Limb (tissue), 2 donors: ENCODE data around the gene TBP.

ENCODE experiments used
- DNase-seq, 2 donors: peaks; one replicate each; pipeline ENCODE4 v3.0.0-alpha.2; 2016; ENCODE audit errors: extremely low spot score in 2 of 2

TBP gene

DNA sequence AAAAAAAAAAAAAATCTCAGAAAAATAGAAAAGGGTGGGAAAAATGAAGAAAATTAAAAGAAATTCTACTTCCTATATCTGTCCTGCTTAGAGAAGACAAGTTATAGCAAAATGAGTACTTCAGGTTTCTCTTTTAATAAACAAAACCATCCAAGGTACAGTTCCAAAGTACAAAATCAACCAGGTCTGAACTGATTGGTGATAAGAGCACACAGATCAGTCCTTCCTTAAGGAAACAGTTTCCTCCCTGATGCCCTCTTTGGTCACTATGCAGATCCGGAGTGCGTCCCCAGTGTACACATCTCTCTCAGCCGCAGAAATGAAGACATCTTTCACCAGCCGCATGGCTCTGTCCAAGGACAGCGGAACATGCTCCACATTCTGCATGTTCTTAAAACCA, 19.2 kb upstream of the TBP start:
- DNase-seq = no peak

DNA sequence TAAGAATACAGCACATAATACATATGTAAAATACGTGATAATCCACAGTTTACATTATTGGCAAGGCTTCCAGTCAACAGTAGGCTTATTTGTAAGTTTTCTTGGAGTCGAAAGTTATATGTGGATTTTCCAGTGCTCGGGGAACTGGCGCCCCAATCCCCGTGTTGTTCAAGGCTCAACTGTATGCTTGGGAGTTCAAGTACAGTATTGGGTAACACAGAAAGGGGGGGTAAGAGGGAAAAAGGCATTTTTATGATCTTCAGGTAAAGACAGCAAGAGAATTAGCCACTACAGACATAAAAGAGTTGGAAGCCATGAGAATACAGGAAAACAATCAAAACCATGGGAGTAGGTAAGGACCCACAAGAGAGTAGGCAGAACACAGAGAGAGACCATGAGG, 17.5 kb upstream of the TBP start:
- no peak for DNase-seq

GRCh38 chr6:170537329-170537728, 16.8 kb upstream of the TBP start:
- DNase-seq = no peak

DNA sequence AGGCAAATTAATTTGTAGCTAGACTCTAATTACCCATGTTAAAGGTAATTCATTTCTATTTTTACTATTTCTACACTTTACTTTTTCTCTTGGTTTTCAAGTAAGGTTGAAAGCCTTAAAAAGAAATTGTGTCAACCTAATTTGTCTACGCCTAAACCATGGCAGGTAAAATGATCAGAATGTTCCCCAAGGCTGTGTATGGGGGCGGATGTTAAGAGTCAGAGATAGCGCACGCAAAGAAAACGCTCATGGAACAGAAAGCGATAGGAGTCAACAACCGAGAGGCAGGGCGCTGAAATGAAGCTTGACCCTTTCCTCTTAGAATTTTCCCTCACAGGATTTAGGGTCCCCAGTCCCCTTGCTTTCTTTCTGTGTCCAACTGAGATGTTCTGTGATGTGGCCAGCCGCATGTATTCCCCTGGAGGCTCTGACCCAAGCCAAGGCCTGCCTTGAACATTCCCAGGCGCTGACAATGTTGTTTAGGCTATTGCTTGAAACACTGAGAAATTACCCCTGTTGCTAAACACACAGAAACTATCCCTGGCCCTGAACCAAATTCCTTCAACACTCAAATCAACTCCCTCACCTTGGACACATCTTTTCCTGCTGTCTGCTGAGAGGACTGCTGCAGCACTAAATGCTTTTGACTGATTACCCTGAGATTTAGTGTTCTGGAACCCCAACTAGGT, 12.0 kb upstream of the TBP start:
- DNase-seq = no peak

GRCh38 chr6:170545405-170545804, 8.8 kb upstream of the TBP start:
- DNase-seq = no peak

GRCh38 chr6:170552765-170553533, 1.2 kb upstream of the TBP start, which contains the start of gene PSMB1:
Gene PSMB1, minus strand, starts transcription at chr6:170553307. Its CDS starts 65 bp downstream, at chr6:170553242.
- DNase-seq = peak; percentile 92 to 96

GRCh38 chr6:170553534-170554012, 596 bp upstream of the TBP start:
- DNase-seq = peak in 1 of 2 donors; percentile 44

- no peak for DNase-seq
These were observed 598 bp downstream of the TBP start for GRCh38 chr6:170554796-170555137.

- no peak for DNase-seq
These were observed 1.1 kb downstream of the TBP start for GRCh38 chr6:170555305-170555704.

- no peak for DNase-seq
These were observed 7.4 kb downstream of the TBP start for GRCh38 chr6:170561555-170561954.

- DNase-seq = no peak
These were observed 10.9 kb downstream of the TBP start for GRCh38 chr6:170564936-170565530.

DNA sequence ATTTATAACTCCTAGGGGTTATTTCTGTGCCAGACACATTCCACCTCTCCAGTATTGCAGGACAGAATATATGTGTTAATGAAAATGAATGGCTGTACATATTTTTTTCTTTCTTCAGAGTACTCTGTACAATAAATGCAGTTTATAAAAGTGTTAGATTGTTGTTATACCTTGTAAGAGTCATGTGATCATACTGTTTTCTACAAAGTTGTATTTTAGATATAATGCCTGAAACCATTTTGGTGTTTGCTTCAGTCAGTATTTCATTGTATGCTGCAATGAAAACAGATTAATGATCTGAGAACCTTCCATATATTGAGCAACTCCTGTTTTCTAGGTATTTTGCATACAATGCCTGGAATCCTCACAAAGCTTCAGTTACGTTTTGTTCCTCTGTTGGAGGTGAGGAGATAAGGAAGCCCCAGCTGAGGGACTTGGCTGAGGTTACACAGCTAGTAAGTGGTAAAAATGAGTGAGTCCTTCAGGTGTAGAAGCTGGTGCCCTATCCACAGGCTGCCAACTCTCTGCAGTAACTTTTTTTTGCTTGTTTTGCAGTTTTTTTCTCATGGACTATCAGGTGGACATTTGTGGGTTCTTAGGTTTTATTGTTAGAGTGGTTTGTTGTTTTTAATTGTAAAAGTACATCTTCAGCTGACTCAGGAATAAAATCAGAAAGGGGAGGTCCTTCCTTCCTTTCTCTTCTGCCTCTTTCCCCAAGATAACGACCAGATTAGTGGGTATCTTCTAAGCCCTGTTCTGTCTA, 18.7 kb downstream of the TBP start:
- no peak for DNase-seq

- no peak for DNase-seq
These were observed 21.1 kb downstream of the TBP start for GRCh38 chr6:170575250-170575649.

- no peak for DNase-seq
These were observed 24.7 kb downstream of the TBP start for GRCh38 chr6:170578909-170579308.

- DNase-seq = no peak
These were observed 29.6 kb downstream of the TBP start for GRCh38 chr6:170583756-170584180.

DNA sequence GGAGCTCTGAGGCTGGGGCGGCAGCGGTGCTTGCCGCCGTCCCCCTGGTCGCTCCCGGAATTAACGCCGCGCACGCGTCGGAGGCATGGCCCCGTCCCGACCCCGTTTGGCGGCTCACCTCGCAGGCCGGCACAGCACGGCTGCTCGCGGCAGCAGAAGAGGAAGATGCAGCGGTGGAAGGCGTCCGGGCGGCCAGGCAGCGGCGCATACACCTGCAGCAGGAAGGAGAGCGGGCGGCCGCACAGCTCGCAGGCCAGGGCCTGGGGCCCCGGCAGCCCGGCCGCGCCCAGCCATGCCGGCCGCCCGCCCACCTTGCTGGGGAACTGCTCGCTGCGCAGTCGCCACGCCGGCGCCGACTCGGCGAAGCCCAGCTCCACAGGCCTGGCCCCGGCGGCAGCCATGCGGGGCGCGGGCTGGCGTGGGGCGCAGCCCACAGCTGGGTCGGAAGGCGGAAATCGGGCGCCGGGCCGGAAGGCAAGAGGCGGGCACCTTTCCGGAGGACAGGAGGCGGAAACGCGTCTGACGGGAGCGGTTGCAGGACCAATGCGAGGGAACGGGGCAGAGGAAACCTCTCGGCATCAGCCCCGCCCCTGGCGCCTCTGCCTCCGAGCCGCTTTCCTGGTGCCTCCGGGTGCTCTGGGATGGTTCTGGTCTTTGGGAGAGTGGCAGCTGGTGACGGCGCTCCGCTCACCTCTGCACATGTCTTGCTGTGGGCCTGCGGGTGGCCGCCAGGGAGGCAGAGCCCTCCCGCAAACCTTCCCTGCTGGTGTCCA, 30.2 kb downstream of the TBP start, which contains the start of gene PDCD2:
TSS of gene PDCD2 (minus strand) at position 457 of the 773 bp plus-strand sequence. CDS start at position 401, 56 bp downstream.
- DNase-seq = peak; percentile 91 to 94

GRCh38 chr6:170584954-170585498, 30.9 kb downstream of the TBP start:
- no peak for DNase-seq

- no peak for DNase-seq
These were observed 36.6 kb downstream of the TBP start for GRCh38 chr6:170590725-170591124.

- DNase-seq = no peak
These were observed 42.3 kb downstream of the TBP start for GRCh38 chr6:170596426-170596825.

GRCh38 chr6:170597278-170597677, 43.1 kb downstream of the TBP start:
- no peak for DNase-seq
